Measurements from ENCODE around the gene LNP1. TPM values are rescaled to one million over a fixed set of nuclear protein-coding genes. Genes with fewer than 3 reads are reported as not detected.

LNP1 gene
- total and polyA plus RNA-seq, 4 donors, result 1.1 to 4.7 (median 1.5) TPM

GRCh38 chr3:100503448-100503847 is 102.1 kb downstream of the LNP1 start (continued):
- no peak for TF ChIP-seq FOXA1 (IDR thresholded peaks at IDR 0.05)

Other genes starting within 250 kb of the LNP1 start
- gene TBC1D23, start 140.5 kb upstream of the LNP1 start, total RNA-seq, result 10 to 100 TPM; 24.0 to 30.3 TPM
- 10 to 100 TPM in 1 of 2 donors, 1 to 10 TPM in 1; 8.7 to 11.5 TPM for gene TBC1D23, start 140.5 kb upstream of the LNP1 start, polyA plus RNA-seq
- 10 to 100 TPM; 32.4 to 49.2 TPM for gene NIT2, start 66.8 kb upstream of the LNP1 start, total RNA-seq
- 100 to 1,000 TPM in 1 of 2 donors, 10 to 100 TPM in 1; 61.4 to 243 TPM for gene NIT2, start 66.8 kb upstream of the LNP1 start, polyA plus RNA-seq
- gene TOMM70, start 450 bp upstream of the LNP1 start, total RNA-seq, result 10 to 100 TPM; 39.5 to 55.8 TPM
- 10 to 100 TPM; 16.7 to 25.7 TPM for gene TOMM70, start 450 bp upstream of the LNP1 start, polyA plus RNA-seq
- gene TMEM45A, start 91.1 kb downstream of the LNP1 start, total RNA-seq, result 10 to 100 TPM in 1 of 2 donors, 1 to 10 TPM in 1; 7.1 to 36.0 TPM
- 10 to 100 TPM; 54.3 to 65.8 TPM for gene TMEM45A, start 91.1 kb downstream of the LNP1 start, polyA plus RNA-seq
- 10 to 100 TPM in 1 of 2 donors, 1 to 10 TPM in 1; 2.1 to 65.5 TPM for gene ADGRG7, start 208.1 kb downstream of the LNP1 start, total RNA-seq
- 10 to 100 TPM in 1 of 2 donors, 1 to 10 TPM in 1; 7.3 to 20.1 TPM for gene ADGRG7, start 208.1 kb downstream of the LNP1 start, polyA plus RNA-seq